Neural cell (in vitro differentiated cells): ENCODE data around the gene PORCN. TPM values are rescaled to one million over a fixed set of nuclear protein-coding genes. Genes with fewer than 3 reads are reported as not detected.

Experiments used
- H2AFZ ChIP-seq: fragments of 200-600, 300-800 bp; sonication (generic), shearing (Covaris generic); 2 replicates; pipeline ENCODE4 v1.6.0; 2014; ENCODE audit warnings: low read depth, mild to moderate bottlenecking, antibody characterized with exemption, low read length, moderate library complexity
- H3F3A ChIP-seq: fragments of 200-600 bp; shearing (Covaris generic); 2 replicates; pipeline ENCODE4 v1.6.1; 2016; ENCODE audit warnings: mild to moderate bottlenecking, moderate library complexity, mixed read lengths, antibody characterized with exemption, low read length; ENCODE audit not compliant: insufficient read depth, poor library complexity, severe bottlenecking
- H3K27ac ChIP-seq: fragments of 200-600, 300-800 bp; sonication (generic), shearing (Covaris generic); 2 replicates; pipeline ENCODE4 v1.5.1; 2014; ENCODE audit warnings: mild to moderate bottlenecking, low read length, moderate library complexity
- H3K27me3 ChIP-seq: fragments of 300-800, 200-600 bp; sonication (generic), shearing (Covaris generic); 2 replicates; pipeline ENCODE4 v1.6.0; 2014; ENCODE audit warnings: mild to moderate bottlenecking, low read depth, low read length, moderate library complexity; ENCODE audit not compliant: insufficient read depth
- H3K36me3 ChIP-seq: fragments of 300-800, 200-600 bp; sonication (generic), shearing (Covaris generic); 2 replicates; pipeline ENCODE4 v1.5.1; 2014; ENCODE audit warnings: mild to moderate bottlenecking, antibody characterized with exemption, low read length, moderate library complexity; ENCODE audit not compliant: insufficient read depth
- H3K4me2 ChIP-seq: fragments of 300-800, 200-600 bp; sonication (generic), shearing (Covaris generic); 2 replicates; pipeline ENCODE4 v1.6.0; 2014; ENCODE audit warnings: mild to moderate bottlenecking, low read length
- H3K4me3 ChIP-seq: fragments of 300-800, 200-600 bp; sonication (generic), shearing (Covaris generic); 2 replicates; pipeline ENCODE4 v1.5.1; 2014; ENCODE audit warnings: mild to moderate bottlenecking, low read length, moderate library complexity
- H3K79me2 ChIP-seq: fragments of 200-600 bp; shearing (Covaris generic); replicated peaks from 2 replicates; pipeline ENCODE4 v1.6.0; 2014; ENCODE audit warnings: mild to moderate bottlenecking, low read length, moderate library complexity; ENCODE audit not compliant: insufficient read depth
- H3K9ac ChIP-seq: fragments of 300-800, 200-600 bp; sonication (generic), shearing (Covaris generic); 2 replicates; pipeline ENCODE4 v1.6.1; 2016; ENCODE audit warnings: mild to moderate bottlenecking, low read length, mixed read lengths
- H3K9me2 ChIP-seq: fragments of 200-600 bp; shearing (Covaris generic); 2 replicates; pipeline ENCODE4 v1.6.1; 2016; ENCODE audit warnings: mild to moderate bottlenecking, low read length, mixed read lengths; ENCODE audit not compliant: insufficient read depth
- H3K9me3 ChIP-seq: fragments of 200-600, 300-800 bp; sonication (generic), shearing (Covaris generic); 2 replicates; pipeline ENCODE4 v1.6.1; 2016; ENCODE audit warnings: mild to moderate bottlenecking, mixed run types, low read length, moderate library complexity, mixed read lengths
- H4K20me1 ChIP-seq: fragments of 200-600 bp; shearing (Covaris generic); 2 replicates; pipeline ENCODE4 v1.6.1; 2016; ENCODE audit warnings: mild to moderate bottlenecking, mixed run types; ENCODE audit not compliant: insufficient read depth
- CTCF ChIP-seq: fragments of 450-650 bp; IDR thresholded peaks from 2 replicates; pipeline ENCODE4 v1.5.1; 2014; ENCODE audit warnings: antibody characterized with exemption, mild to moderate bottlenecking, moderate library complexity; ENCODE audit not compliant: poor library complexity, severe bottlenecking
- EP300 ChIP-seq: fragments of 450-650 bp; conservative IDR thresholded peaks from 2 replicates; pipeline ENCODE4 v1.6.1; 2014; ENCODE audit warnings: antibody characterized with exemption, mild to moderate bottlenecking, moderate library complexity; ENCODE audit not compliant: poor library complexity, severe bottlenecking
- EZH2 ChIP-seq: fragments of 200-600, 300-800 bp; shearing (Covaris generic), sonication (generic); IDR thresholded peaks from 2 replicates; pipeline ENCODE4 v1.6.1; 2014; ENCODE audit warnings: antibody characterized with exemption, low read length, borderline replicate concordance, mild to moderate bottlenecking; ENCODE audit not compliant: insufficient read depth, poor library complexity, severe bottlenecking
- MXI1 ChIP-seq: fragments of 450-650 bp; conservative IDR thresholded peaks from 2 replicates; pipeline ENCODE4 v1.6.1; 2014; ENCODE audit warnings: antibody characterized with exemption, mild to moderate bottlenecking; ENCODE audit not compliant: poor library complexity, severe bottlenecking
- POLR2AphosphoS5 ChIP-seq: IDR thresholded peaks from 2 replicates; pipeline ENCODE4 v1.6.1; 2012
- RAD21 ChIP-seq: fragments of 450-650 bp; conservative IDR thresholded peaks from 2 replicates; pipeline ENCODE4 v1.6.1; 2014; ENCODE audit warnings: antibody characterized with exemption, mild to moderate bottlenecking, moderate library complexity
- REST ChIP-seq: IDR thresholded peaks from 2 replicates; pipeline ENCODE4 v1.6.1; 2012; ENCODE audit warnings: borderline replicate concordance
- SMC3 ChIP-seq: fragments of 450-650 bp; conservative IDR thresholded peaks from 2 replicates; pipeline ENCODE4 v1.6.1; 2014; ENCODE audit warnings: antibody characterized with exemption, mild to moderate bottlenecking, moderate library complexity; ENCODE audit not compliant: poor library complexity
- TAF1 ChIP-seq: IDR thresholded peaks from 2 replicates; pipeline ENCODE4 v1.6.1; 2012; ENCODE audit warnings: low read depth
- polyA plus RNA-seq: library from polyadenylated mRNA; depleted of rRNA; stranded (reverse); fragments of >200 nt; gene quantifications from 2 replicates; pipeline ENCODE4 v1.2.3, GENCODE V29; 2014

Gene PORCN
- polyA plus RNA-seq, 1 donor from 2014 or later: 29.8 TPM

GRCh38 chrX:48531358-48531959 lies 22.7 kb downstream of the PORCN start:
- Histone ChIP-seq H3K4me2 (no peak overlapping the region), H2AFZ (no peak overlapping the region), H3K9me2 (no peaks in the 10 kb centered on the region)

GRCh38 chrX:48532161-48532560 lies 23.4 kb downstream of the PORCN start:
- Histone ChIP-seq H2AFZ (no peak overlapping the region), H3K4me3 (no peak overlapping the region), H3K4me2 (no peak overlapping the region), H3K27me3 (no peaks in the 10 kb centered on the region), H3K9ac (no peak overlapping the region), H4K20me1 (no peaks in the 10 kb centered on the region), H3K9me2 (no peaks in the 10 kb centered on the region), H3K9me3 (no peaks in the 10 kb centered on the region), H3K79me2 (no peaks in the 10 kb centered on the region), H3K27ac (no peak overlapping the region), H3F3A (no peaks in the 10 kb centered on the region), H3K36me3 (no peaks in the 10 kb centered on the region)
- TF ChIP-seq CTCF (no peak), REST (no peak), MXI1 (no peak), SMC3 (no peak), TAF1 (no peak)

More at GRCh38 chrX:48531358-48531959, 22.7 kb downstream of the PORCN start:
- no peaks in the 10 kb centered on the region for H3F3A ChIP-seq
- no peaks in the 10 kb centered on the region for H4K20me1 ChIP-seq
- no peak overlapping the region for H3K9ac ChIP-seq
- no peak overlapping the region for H3K4me3 ChIP-seq
- no peaks in the 10 kb centered on the region for H3K79me2 ChIP-seq
- H3K9me3 ChIP-seq: no peaks in the 10 kb centered on the region
- no peaks in the 10 kb centered on the region for H3K27me3 ChIP-seq
- H3K36me3 ChIP-seq: no peaks in the 10 kb centered on the region
- no peak overlapping the region for H3K27ac ChIP-seq
- TF ChIP-seq REST: no peak
- no peak for TF ChIP-seq TAF1
- no peak for TF ChIP-seq SMC3
- TF ChIP-seq EZH2: no peak
- TF ChIP-seq CTCF: no peak
- no peak for TF ChIP-seq POLR2AphosphoS5
- TF ChIP-seq MXI1: no peak
- TF ChIP-seq RAD21: no peak
- no peak for TF ChIP-seq EP300
